DND-41 (cell line): Measurements from ENCODE around the gene RIN3.

ENCODE experiments used
- CTCF ChIP-seq: IDR thresholded peaks from 2 replicates; pipeline ENCODE4 v1.5.1; 2012; ENCODE audit warnings: borderline replicate concordance, low read length, moderate library complexity, mild to moderate bottlenecking; ENCODE audit not compliant: poor library complexity, severe bottlenecking; ENCODE audit errors: extremely low read depth
- EZH2 ChIP-seq: IDR thresholded peaks from 3 replicates; pipeline ENCODE4 v1.6.1; 2012; ENCODE audit warnings: borderline replicate concordance, low read depth, mild to moderate bottlenecking, moderate library complexity, low read length, inconsistent platforms; ENCODE audit not compliant: severe bottlenecking

GRCh38 chr14:92644970-92645515 is 131.5 kb downstream of the RIN3 start:
- TF ChIP-seq CTCF (no peak), EZH2 (no peak)
